K562 (cell line): ENCODE data around the gene INSIG1. TPM values are rescaled to one million over a fixed set of nuclear protein-coding genes. Genes with fewer than 3 reads are reported as not detected.

Source experiments
- ATAC-seq: fragments of 200-7000 bp; cut with Tn5 transposase; 3 replicates; pipeline ENCODE4 v1.9.1; 2020; ENCODE audit warnings: moderate library complexity
- BruUV-seq: library from RNA; stranded (reverse); fragments of 400-500 nt; replicated peaks from 2 replicates; lab custom pipeline; 2021; lab: Mats Ljungman, UMichigan
- CTCF ChIA-PET: fragments of 300-600 bp; formaldehyde crosslinking; extraction: SDS; loops from one replicate; lab custom pipeline; 2021; ENCODE audit warnings: low intra/inter-chr PET ratio; lab: Yijun Ruan, JAX
- POLR2A ChIA-PET: fragments of 300-600, 350-650 bp; sonication (Branson Sonifier 250); formaldehyde crosslinking; extraction: SDS; loops from one replicate; lab custom pipeline; 2021; ENCODE audit warnings: antibody characterized with exemption, inconsistent platforms; lab: Yijun Ruan, JAX
- DNase-seq, 4 experiments: peaks; one replicate each; pipeline versions ENCODE4 v3.0.0 to v3.0.0-alpha.2; 2011 to 2018; ENCODE audit warnings: low spot score in 3 of 4, mixed read lengths in 3 of 4; ENCODE audit errors: extremely low read depth in 1 of 4
- FAIRE-seq: peaks from 2 replicates; lab custom pipeline; 2011; peaks lifted over from hg19 to GRCh38; lab: Jason Lieb, UNC
- H2AFZ ChIP-seq: 2 replicates; pipeline ENCODE4 v1.6.0; 2011; ENCODE audit warnings: low read depth, low read length, control low read depth, inconsistent platforms
- H3K27ac ChIP-seq: fragments of 200-600 bp; 3 replicates; pipeline ENCODE4 v1.8.0; 2011; ENCODE audit warnings: low read depth, mild to moderate bottlenecking, control low read depth, inconsistent platforms, low read length, moderate library complexity, mixed read lengths; ENCODE audit errors: extremely low read depth
- H3K27me3 ChIP-seq, 2 experiments: fragments of 300-600 bp in 1 of 2; 2 replicates in 1 of 2; 3 replicates in 1 of 2; pipeline versions ENCODE4 v1.6.0 to v1.8.0; 2011; ENCODE audit warnings: inconsistent platforms in 2 of 2, low read length in 2 of 2, mild to moderate bottlenecking in 1 of 2, mixed read lengths in 1 of 2, moderate library complexity in 1 of 2; ENCODE audit not compliant: control insufficient read depth in 2 of 2, insufficient read depth in 2 of 2
- H3K36me3 ChIP-seq: fragments of 300-600 bp; 3 replicates; pipeline ENCODE4 v1.8.0; 2011; ENCODE audit warnings: mild to moderate bottlenecking, low read length, inconsistent platforms; ENCODE audit not compliant: control insufficient read depth, insufficient read depth
- H3K4me1 ChIP-seq, 2 experiments: fragments of 200-600 bp in 1 of 2; replicated peaks in 1 of 2; 2 replicates in 1 of 2; 3 replicates in 1 of 2; pipeline versions ENCODE4 v1.5.1 to v1.8.0; 2011; ENCODE audit warnings: inconsistent platforms in 2 of 2, low read length in 2 of 2, mild to moderate bottlenecking in 1 of 2, mixed read lengths in 1 of 2, moderate library complexity in 1 of 2; ENCODE audit not compliant: control insufficient read depth in 2 of 2, insufficient read depth in 2 of 2
- H3K4me2 ChIP-seq: 2 replicates; pipeline ENCODE4 v1.6.1; 2011; ENCODE audit warnings: low read length, control low read depth, inconsistent platforms, mixed read lengths; ENCODE audit not compliant: insufficient read depth
- H3K4me3 ChIP-seq: fragments of 200-600 bp; sonication (generic), shearing (Covaris generic); 2 replicates; pipeline ENCODE4 v1.5.1; 2016; ENCODE audit warnings: control low read depth, inconsistent platforms
- H3K79me2 ChIP-seq: fragments of 200-600 bp; 3 replicates; pipeline ENCODE4 v1.8.0; 2011; ENCODE audit warnings: low read length, inconsistent platforms; ENCODE audit not compliant: control insufficient read depth, insufficient read depth
- H3K9ac ChIP-seq, 2 experiments: 2 replicates each; pipeline versions ENCODE4 v1.6.0 to v1.6.1; 2011; ENCODE audit warnings: low read depth in 2 of 2, low read length in 2 of 2, control low read depth in 1 of 2, inconsistent platforms in 1 of 2, mild to moderate bottlenecking in 1 of 2, mixed read lengths in 1 of 2; ENCODE audit not compliant: insufficient read depth in 1 of 2
- H3K9me1 ChIP-seq: one replicate; pipeline ENCODE4 v1.6.0; 2011; ENCODE audit warnings: inconsistent platforms, mild to moderate bottlenecking, low read length, moderate library complexity; ENCODE audit not compliant: control insufficient read depth, insufficient read depth
- H3K9me3 ChIP-seq: replicated peaks from 2 replicates; pipeline ENCODE4 v1.5.1; 2011; ENCODE audit warnings: low read depth, low read length, inconsistent platforms; ENCODE audit not compliant: control insufficient read depth, insufficient read depth
- H4K20me1 ChIP-seq: replicated peaks from 2 replicates; pipeline ENCODE4 v1.6.1; 2011; ENCODE audit warnings: low read length, inconsistent platforms, mixed read lengths; ENCODE audit not compliant: control insufficient read depth, insufficient read depth
- BHLHE40 ChIP-seq: IDR thresholded peaks from 2 replicates; pipeline ENCODE4 v1.6.1; 2011; ENCODE audit warnings: low read length, improper control_type of control experiment
- BMI1 ChIP-seq: fragments of 150-350 bp; IDR thresholded peaks from 2 replicates; pipeline ENCODE4 v1.6.1; 2014; ENCODE audit warnings: low read length
- CLOCK ChIP-seq: fragments of 250-450 bp; sonication (Bioruptor Pico); IDR thresholded peaks from 2 replicates; pipeline ENCODE4 v1.4.0; 2020; ENCODE audit warnings: mild to moderate bottlenecking, moderate library complexity, borderline replicate concordance
- DDX20 ChIP-seq: fragments of 450-650 bp; IDR thresholded peaks from 2 replicates; pipeline ENCODE4 v1.6.1; 2016; ENCODE audit warnings: missing genetic modification characterization, low read depth, mild to moderate bottlenecking, missing compliant biosample characterization, moderate library complexity
- EZH2 ChIP-seq: IDR thresholded peaks from 2 replicates; pipeline ENCODE4 v1.6.1; 2012; ENCODE audit warnings: low read depth, mild to moderate bottlenecking, inconsistent platforms, low read length, borderline replicate concordance
- MAFG ChIP-seq: fragments of 450-650 bp; conservative IDR thresholded peaks from 2 replicates; pipeline ENCODE4 v1.6.1; 2016; ENCODE audit warnings: missing genetic modification characterization, missing compliant biosample characterization
- MLX ChIP-seq, 2 experiments: fragments of 450-650 bp in 1 of 2; sonication (generic) in 1 of 2; formaldehyde crosslinking; conservative IDR thresholded peaks; 2 replicates each; pipeline versions ENCODE4 v1.4.0 to v1.8.1; 2020 to 2022; ENCODE audit warnings: mild to moderate bottlenecking in 1 of 2, missing genetic modification reagents in 1 of 2
- MTA1 ChIP-seq: fragments of 450-650 bp; IDR thresholded peaks from 2 replicates; pipeline ENCODE4 v1.6.1; 2017; ENCODE audit warnings: borderline replicate concordance
- NCOA6 ChIP-seq: fragments of 450-650 bp; IDR thresholded peaks from 2 replicates; pipeline ENCODE4 v1.6.1; 2017; ENCODE audit warnings: mild to moderate bottlenecking
- ZNF57 ChIP-seq: fragments of 450-650 bp; formaldehyde crosslinking; IDR thresholded peaks from 2 replicates; pipeline ENCODE4 v1.4.0; 2020; ENCODE audit warnings: mild to moderate bottlenecking, moderate library complexity
- whole genome bisulfite sequencing: fragments of 100-300 bp; shearing (Covaris generic); methylation state at CpG from one replicate; pipeline ENCODE4 v1.1.6; 2016; ENCODE audit warnings: low coverage, mixed read lengths; ENCODE audit not compliant: insufficient coverage; ENCODE audit errors: missing lambda C conversion rate; 5-methylcytosine and 5-hydroxymethylcytosine counted together
- in situ Hi-C: fragments of 300-500 bp; cut with MboI; formaldehyde crosslinking; loops from 4 replicates; pipeline ENCODE4 v1.15.0; 2018; ENCODE audit warnings: inconsistent platforms, mixed read lengths
- intact Hi-C: fragments of 100-400 bp; cut with micrococcal nuclease; formaldehyde crosslinking; loops from 2 replicates; pipeline ENCODE4 v1.14.2; 2022
- polyA plus RNA-seq, 8 experiments: library from polyadenylated mRNA; depleted of rRNA in 4 of 8; stranded (reverse) in 5 of 8; unstranded in 3 of 8; fragments of >200 nt; fragmentation: Nextera tagmentation in 2 of 8; fragmentation: Illumina TruSeq in 1 of 8; extraction: Ambion mirVana in 2 of 8; extraction: Trizol in 1 of 8; gene quantifications; 2 replicates each; pipeline versions ENCODE4 v1.2.1 to v1.2.3, GENCODE V29; 2011 to 2014; ENCODE audit warnings: inconsistent platforms in 1 of 8, missing spikeins in 1 of 8
- total RNA-seq, 7 experiments: library from RNA; depleted of rRNA in 6 of 7; stranded (reverse); fragments of >200 nt in 6 of 7; fragmentation: Illumina TruSeq in 2 of 7; extraction: Trizol in 2 of 7; gene quantifications; 2 replicates each; pipeline versions ENCODE4 v1.2.1 to v1.2.3, GENCODE V29; 2011 to 2021; ENCODE audit warnings: low replicate concordance in 1 of 7

The INSIG1 gene
- total and polyA plus RNA-seq, 9 of the 15 experiments (the other 6 are each of a cell fraction or from before 2014, with no cell fraction given) = 57.1 to 787 (median 238) TPM

DNA sequence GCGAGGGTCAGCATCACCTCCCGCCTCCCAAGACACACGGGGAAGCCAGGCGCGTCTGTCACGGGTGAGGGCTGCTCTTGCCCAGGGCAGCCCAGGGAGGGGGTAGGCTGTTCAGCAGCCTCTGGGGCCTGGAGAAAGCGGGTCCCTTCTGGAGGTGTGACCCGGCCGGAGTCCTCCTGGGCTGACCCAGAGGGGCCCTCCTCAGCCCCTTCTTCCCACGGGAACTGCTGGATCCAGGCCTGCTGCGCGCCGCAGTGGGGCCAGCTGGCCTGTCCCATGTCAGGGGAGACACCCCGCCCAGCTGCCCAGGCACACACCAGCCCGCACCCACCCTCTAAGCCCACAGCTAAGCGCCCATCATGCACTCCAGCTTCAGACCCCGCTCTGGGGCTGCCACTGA lies 41.8 kb downstream of the INSIG1 start:
- Histone ChIP-seq H2AFZ (no peak overlapping the region), H3K4me1 (peaks cover 0 to 18% of the 10 kb centered on the region in 2 experiments; a peak in 2 of 5 replicates), H3K9me1 (no peaks in the 10 kb centered on the region), H3K27ac (no peak overlapping the region)
- DNase-seq (no peak), FAIRE-seq (no peak)
- ChIA-PET POLR2A (interaction anchor here (0.7 kb wide), 1 partner anchor 30 kb away, joined by 3 read pairs; no protein-coding TSS in a partner anchor), CTCF (no interaction called here)
- in situ Hi-C loops = no loop called here
- TF ChIP-seq BMI1 (no peak), DDX20 (tag) (no peak), NCOA6 (no peak), MTA1 (no peak), ZNF57 (no peak), MAFG (tag) (no peak)
- TF ChIP-seq, all 486 proteins: peak for 0
- Histone ChIP-seq H3K9ac (no peak overlapping the region), H3K4me2 (no peak overlapping the region), H3K27me3 (peaks cover 76 to 95% of the 10 kb centered on the region in 2 experiments), H3K9me3 (no peaks in the 10 kb centered on the region), H4K20me1 (0 out of 2 replicates have a peak, but pooled peaks cover 5% of the 10 kb centered on the region), H3K36me3 (no peaks in the 10 kb centered on the region), H3K79me2 (no peaks in the 10 kb centered on the region), H3K4me3 (no peak overlapping the region)
- BruUV-seq = no TSS peak
- no peak for ATAC-seq
- intact Hi-C loops = no loop called here
- WGBS = 1% methylated on average over 16 of the region's 17 CpGs

- H3K9ac ChIP-seq = no peak overlapping the region
- ChIA-PET CTCF (no interaction called here), POLR2A (interaction anchor here (0.7 kb wide), 1 partner anchor 29 kb away, joined by 3 read pairs; no protein-coding TSS in a partner anchor)
- no TSS peak for BruUV-seq
- FAIRE-seq = no peak
- H3K79me2 ChIP-seq = no peaks in the 10 kb centered on the region
- H3K9me3 ChIP-seq = no peaks in the 10 kb centered on the region
- no peak for DNase-seq
- H2AFZ ChIP-seq = no peak overlapping the region
- in situ Hi-C loops (loop anchor here (5.0 kb wide), 2 partner anchors 153 to 413 kb away; no protein-coding TSS in a partner anchor), intact Hi-C loops (loop anchor here (5.0 kb wide), 1 partner anchor 83 kb away; no protein-coding TSS in a partner anchor)
- whole genome bisulfite sequencing = 0% methylated on average over 14 of the region's 14 CpGs
- H3K4me2 ChIP-seq = no peak overlapping the region
- H3K27me3 ChIP-seq = peaks cover 71 to 89% of the 10 kb centered on the region in 2 experiments
- peaks cover 0 to 24% of the 10 kb centered on the region in 2 experiments; a peak in 3 of 5 replicates for H3K4me1 ChIP-seq
- H3K27ac ChIP-seq = no peak overlapping the region
- H3K9me1 ChIP-seq = no peaks in the 10 kb centered on the region
- 0 out of 2 replicates have a peak, but pooled peaks cover 5% of the 10 kb centered on the region for H4K20me1 ChIP-seq
- H3K36me3 ChIP-seq = no peaks in the 10 kb centered on the region
- no peak overlapping the region for H3K4me3 ChIP-seq
- no peak for ATAC-seq
- TF ChIP-seq BHLHE40 (no peak), MLX (CRISPR knock-in tag; conservative IDR thresholded peaks at IDR 0.05) (no peak), CLOCK (no peak), EZH2 (peak; percentile 96; the same call in 1 of the 2 replicates)
Measured at GRCh38 chr7:155340071-155340531, 42.4 kb downstream of the INSIG1 start.
